GM04504 (cell line): ENCODE measurements around the gene CNN3.

Experiments
- DNase-seq: peaks from one replicate; pipeline ENCODE4 v3.0.0-alpha.2; 2012; ENCODE audit warnings: low read depth

Gene CNN3

DNA sequence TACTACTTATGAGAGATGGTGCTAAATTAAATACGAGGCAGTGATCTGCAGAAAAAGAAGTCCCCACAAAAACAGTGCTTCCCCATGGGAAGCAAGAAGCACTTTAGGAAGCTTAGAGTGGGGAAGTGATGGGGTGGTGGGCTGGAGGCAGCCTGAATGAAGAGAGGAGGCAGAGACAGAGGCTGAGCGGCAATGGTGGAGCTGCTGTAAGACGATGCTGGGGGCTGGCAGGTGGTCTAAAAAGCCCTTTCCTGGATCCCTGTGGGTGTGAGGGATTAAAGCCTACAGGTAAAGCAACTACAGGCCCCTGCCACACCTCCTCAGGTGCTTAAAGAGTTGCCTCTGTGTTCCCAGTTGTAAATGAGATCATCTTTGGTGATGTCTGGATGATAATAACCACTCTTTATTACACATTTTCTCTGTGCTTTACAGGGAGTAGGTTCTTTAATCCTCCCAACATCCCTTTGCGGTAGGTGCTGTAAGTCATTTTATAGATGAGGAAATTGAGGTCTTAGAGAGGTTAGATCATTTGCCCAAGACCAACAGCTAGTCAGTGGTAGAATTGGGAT, 39.2 kb downstream of the CNN3 start:
- no peak for DNase-seq

DNA sequence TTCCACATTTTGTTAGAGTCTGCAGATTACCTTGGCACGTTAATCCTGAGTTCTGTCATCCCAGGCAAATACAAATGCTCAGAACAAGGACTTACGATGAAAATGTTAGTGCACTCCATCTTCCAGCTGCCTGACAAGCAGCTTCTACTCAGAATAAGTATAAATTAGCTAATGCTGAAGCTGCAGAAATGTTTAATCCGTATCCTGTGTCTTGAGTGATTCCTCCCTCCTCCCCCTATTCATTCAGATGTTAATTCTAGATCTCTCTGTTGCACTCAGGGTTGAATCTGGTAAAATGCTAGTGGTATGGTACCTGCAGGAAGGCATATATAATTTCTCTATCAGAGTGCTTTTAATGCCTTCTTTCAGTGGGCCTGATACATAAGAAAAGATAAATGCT, 39.8 kb downstream of the CNN3 start:
- DNase-seq, result no peak

DNA sequence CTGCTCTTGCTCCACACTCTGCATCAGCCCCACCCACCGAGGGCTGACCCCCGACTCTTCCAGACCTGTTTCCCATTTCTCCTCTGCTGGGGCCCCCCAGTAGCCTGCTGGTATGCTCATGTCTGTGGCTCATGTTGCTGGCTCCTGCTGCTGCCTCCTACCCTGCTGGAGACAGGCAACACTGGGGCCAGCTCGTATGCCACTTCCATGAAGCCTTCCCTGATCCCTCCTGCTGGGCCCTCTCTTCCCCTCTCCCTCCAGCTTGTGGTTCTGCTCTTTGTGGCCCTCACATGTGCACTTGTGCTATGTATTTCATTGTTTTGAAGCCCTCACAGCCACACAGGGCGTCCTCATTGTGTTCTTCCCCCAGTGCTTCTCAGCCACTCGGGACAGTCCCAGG, 40.5 kb downstream of the CNN3 start:
- no peak for DNase-seq

DNA sequence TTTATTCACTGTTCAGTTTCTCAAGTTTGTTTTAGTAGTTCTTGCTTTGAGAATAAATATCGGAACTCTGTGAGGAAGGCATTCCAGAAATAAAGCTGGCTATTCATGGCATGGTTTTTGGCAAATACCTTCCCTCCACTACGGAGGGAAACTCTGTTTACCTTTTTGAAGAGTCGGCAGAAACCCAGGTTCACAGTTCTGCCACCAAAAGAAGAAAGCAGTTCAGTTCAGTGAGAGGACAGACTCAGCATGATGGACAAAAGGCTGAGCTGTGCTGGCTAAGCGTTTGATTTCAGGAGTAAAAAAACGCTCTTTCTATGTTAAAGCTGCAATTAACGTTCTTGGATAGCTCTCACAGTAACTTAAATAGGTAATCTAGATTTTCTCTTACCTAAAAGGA, 42.4 kb downstream of the CNN3 start:
- DNase-seq, result no peak

DNA sequence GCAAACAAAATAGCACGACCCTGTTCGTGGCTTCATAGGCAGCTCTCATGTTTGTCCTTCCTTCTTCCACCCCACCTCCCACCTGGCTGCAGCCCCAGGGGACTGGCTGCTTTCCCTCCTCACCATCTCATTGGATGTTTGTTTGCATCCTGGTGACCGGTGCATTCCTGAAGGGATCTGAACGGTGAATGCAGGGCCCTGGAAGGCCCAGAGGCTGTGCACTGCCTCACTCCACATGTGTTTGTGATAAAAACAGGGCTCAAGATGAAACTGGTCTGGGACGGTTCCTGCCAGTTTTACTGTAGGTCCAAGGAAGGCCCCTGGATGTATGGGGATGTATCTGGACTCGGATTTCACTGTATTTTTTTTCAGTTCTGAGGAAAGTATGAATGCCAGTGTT, 42.8 kb downstream of the CNN3 start:
- peak; percentile 48 for DNase-seq

DNA sequence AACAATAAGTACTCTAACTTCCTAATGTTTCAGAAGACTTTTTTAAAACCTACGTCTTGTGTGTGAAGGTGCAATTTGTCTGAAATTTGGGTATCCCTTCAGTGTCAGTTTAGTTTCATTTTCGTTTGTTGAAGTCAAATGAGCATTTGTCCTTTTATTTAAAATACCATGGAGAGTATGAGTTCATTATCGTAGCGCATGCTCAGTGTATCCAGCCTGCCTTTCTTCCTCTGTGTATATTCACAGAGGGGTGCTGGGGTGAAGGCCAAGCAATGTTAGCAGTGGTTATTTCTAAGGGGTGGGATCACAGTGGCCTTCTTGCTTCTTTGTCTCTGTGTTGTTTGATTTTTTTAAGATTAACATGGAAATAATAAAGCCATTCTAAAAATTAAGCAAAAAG, 43.2 kb downstream of the CNN3 start:
- DNase-seq, result no peak

DNA sequence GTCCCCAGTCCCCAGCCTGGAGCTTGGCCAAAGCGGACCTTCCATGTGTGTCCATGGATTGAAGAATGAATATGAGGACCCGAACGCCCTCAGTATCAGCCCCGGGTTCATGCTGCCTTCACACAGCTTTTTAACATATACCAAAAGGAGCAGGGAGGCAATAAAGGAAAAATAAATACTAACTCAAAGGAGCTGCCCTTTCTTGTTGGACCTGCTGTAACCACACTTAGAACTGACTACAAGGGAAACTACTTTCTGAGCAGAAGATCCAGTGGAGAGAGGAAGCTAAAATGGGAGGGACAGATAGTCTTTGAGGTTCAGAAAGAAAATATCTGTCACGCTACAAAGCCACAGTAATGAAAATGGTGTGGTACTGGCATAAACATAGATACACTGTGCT, 48.6 kb downstream of the CNN3 start:
- no peak for DNase-seq

DNA sequence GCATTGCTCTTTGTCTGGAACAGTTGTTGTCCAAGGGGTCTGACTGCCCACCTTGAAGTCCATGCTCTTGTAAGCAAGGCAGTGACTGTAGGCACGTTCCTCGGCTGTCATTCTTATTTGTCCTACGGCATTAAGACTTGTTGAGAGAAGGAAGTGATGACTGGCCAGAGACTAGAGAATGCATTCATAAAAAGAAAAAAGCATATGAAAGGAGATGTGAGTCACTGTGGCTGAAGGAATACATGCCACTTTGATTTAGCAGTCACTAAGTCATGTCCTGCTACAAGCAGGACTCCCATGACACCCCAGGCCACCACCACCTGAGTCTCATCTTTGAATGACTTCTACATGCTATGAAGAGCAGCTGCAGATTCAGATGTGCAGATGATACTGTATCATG, 50.5 kb downstream of the CNN3 start:
- DNase-seq, result no peak

DNA sequence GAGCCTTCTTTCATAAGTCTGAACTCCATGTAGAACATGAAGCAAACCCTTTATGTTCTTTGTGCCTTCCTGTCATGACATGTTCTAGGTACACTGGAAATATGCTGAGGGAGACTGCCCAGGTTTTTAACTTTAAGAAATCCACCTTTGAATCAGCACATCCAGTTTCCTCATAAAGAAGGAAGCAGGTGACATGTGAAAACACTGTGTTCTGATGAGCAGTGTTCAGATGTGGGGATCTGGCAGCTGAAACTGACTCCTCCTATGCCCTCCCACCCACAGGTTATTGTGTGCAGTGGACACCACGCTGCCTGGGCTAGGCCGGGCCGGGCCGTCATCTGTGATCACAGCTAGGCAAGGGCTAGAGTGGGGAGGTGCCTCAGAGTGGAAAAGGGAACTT, 51.1 kb downstream of the CNN3 start:
- DNase-seq, result no peak

DNA sequence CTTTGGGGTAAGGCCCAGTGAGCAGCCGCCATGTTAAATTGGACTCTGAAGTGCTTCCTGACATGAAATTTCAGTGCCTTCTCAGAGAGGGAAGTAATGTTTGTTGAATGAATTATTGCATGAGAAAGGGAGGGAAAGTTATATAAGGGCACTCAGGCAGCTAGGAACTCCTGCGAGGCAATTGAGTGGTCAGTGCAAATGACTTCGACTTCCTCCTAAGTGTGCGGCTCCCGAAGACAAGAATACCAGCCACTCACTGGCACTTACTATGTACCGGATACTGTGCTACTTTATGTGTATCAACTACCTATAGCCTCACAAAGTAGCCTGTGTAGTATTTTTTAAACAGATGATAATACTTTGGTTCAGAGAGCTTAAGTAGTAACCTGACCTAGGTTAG, 52.5 kb downstream of the CNN3 start:
- DNase-seq, result no peak

DNA sequence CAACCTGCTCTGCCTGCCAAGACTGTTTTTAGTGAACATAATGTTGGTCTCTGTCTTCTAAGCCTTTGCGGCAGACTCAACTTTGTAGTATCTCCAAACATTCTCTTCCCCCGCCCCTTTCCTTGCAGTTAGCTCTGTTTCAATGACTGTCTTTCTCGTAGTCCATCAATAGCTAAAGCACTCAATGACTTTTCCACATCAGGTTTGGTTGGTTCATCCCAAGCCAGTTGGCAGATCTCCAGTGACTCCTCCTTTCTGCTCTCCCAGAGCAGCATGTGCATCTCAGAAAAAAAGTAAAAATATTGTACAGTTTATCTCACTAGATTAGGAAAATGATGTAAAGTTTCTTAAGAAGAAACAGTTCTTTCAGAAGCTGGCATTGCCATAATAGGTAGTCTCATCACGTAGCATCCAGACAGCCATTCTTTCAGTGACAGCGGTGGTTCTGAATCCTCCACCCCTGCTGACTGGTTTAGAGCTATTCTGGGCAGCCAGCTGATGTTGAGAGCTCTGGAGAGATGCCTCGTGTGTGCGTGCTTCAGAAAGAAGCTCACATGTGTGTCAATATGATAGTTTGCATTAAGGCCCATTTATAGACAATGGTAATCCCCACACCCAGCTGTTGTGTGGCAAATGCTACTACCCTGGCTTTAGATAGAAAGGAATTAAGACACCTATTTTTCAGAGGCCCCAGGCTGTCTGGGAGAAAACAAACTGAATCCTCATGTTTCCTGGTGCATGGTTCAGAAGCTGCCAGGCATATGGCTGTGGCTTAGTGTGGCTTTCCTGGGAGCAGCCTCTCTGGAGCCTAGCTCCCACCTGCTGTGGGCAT, 53.2 kb downstream of the CNN3 start:
- DNase-seq, result no peak

DNA sequence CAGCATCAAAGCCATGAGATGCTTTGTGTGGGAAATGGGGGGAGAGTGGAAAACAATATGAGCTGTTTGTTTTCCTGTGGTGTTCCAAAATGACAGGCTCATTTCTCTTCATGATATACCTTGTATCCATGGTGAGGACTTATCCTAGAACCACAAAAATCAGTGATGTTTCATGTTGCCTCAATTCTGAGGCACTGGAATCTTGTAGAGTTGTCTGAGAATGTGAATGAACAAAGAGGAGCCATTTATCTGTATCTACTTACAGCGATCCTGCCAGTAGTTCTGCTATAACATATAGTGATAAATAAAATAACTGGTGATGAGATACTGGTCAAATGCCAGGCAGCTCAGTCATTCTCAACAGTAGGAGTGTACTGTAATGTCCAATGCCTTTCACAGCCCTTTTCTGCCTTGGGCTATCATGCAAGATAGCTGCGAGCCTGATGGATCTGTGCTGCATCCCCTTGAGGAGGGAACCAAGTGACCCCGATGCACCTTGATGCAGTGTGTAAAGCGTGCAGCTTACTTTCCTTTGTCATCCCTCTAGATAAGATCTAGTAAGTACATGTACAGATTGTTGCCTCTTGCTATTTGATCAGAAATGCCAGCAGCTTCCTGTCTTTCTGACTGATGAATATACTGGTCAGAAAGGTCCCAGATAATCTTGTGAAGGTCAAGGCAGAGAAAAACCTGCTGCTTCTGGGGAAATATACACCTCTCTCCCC, 54.0 kb downstream of the CNN3 start:
- no peak for DNase-seq

DNA sequence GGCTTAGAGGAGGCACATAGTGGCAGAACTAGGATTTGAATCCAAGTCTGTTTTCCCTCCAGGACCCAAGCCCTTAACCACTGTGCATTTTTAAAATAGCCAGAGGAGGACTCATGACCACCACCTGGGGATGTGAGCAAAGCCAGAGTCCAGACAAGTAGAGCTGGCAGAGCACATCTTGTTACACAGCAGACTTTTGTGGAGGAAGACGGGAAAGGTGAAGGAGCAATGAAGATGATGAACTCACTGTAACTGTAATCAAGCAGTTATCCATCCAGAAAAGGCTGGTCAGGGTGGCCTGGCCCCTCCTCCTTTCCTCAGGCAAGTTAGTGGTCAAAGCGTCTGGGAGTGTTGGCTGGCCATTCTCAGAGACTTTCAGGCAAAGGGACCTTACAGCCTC, 55.9 kb downstream of the CNN3 start:
- DNase-seq, result no peak

DNA sequence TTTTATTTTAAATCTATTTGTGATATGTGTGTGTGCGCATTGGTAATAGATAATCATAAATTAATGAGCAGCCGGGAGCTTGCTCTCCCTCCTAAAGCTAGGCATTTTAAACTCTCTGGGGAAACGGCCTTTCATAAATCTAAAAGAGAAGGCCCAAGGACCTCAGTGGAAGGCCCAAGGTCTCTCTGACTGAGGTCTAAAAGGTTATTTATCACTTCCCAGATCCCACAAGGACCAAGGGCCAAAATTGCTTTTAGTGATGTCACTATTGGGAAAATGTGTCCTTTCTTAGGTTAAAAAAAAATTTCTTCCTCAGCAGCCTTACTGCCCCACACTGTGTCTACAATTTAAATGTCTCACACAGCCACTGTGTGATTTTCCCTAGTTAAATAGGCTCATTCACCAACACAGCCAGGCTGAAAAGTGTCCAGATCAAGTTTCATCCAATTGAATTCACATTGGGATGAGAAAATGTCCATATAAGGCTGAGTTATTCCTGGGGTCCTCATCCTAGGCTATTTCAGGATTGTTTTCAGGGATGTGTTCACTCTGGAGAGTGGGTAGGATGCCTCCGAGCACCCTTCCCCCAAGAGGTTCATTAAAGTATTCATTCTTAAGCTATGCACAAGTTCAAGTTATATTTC, 60.6 kb downstream of the CNN3 start:
- no peak for DNase-seq

DNA sequence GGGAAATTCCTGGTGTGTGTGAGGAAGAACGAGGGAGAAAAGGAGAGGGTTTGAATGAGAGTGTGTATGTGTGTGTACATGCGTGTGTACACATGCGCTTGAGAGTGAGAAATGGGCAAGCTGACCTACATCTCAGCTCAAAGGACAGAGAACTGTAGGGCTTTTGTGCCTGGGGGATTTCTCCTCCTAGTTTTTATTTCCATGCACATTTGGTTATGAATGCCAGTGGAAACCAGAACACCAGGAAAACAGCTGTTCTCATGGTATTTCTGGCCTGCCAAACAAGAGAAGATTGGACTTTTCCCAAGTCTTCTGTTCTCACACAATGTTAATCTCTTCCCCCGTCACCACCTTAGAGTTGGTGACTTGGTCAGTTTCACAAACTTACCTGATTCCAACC, 61.5 kb downstream of the CNN3 start:
- peak; percentile 60 for DNase-seq

DNA sequence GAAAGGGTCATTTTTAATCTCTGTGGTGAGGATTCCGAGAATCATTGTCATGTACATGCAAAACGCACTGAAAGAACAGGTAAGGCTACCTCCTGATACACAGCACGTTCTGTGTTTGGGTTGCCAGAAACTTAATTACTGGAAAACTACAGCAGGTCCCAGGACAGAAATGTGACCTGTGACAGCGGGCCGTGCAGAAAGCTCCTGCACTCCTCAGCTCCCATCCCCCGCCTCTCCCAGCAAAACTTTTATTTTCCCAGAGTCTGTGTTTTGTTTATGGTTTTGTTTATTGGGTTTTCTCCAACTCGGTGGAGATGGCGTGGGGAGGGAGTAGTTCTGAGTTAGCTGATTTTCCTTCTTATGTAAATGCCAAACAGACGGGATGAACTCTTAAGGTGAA, 62.1 kb downstream of the CNN3 start:
- peak; percentile 30 for DNase-seq

DNA sequence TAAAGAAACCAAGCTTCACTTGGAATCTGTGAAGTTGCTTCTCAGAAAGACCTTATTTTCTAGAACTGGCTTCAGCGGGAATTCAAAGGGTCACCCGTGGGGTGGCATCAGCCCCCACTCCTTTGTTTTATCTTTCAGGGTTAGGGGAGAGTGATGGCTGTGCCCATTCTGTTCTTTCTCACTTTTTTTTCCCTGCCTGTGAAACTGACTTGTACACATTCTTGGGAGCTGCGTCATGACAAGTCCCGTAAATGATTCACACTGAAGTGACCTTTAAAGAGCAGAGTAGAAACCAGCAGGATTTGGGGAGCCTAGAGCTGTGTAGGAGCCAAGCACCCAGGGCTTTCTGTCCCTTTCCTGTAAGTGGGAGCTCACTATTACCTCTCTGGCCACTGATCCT, 63.0 kb downstream of the CNN3 start:
- DNase-seq, result peak; percentile 73

DNA sequence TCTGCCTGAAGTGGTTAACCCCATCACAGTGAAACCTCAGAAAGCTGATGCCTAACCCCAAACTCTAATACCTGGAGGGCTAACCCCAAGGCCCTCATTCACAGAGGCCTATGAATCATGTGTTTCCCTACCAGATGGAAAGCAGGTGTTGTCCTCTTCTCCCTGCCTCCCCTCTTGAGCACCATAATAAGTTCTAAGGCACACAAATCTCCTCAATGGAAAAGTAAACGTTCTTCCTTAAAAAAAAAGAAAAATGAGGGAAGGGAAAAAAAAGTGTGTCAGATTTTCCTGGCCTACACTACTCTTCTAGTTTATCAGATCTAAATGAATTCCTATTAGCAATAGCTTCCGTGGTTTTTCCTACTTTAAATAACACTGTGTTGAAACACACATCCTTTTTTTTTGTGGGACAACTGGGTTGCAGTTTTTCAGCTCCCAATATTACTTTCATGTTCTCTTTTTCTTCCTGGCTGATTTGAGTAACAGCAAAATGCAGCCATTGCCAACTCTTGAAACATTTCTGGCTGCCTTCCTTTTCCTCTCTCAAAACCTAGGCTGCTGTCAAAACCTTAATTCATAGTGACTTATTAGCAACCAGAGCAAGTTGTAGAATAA, 63.5 kb downstream of the CNN3 start:
- peak; percentile 52 for DNase-seq

DNA sequence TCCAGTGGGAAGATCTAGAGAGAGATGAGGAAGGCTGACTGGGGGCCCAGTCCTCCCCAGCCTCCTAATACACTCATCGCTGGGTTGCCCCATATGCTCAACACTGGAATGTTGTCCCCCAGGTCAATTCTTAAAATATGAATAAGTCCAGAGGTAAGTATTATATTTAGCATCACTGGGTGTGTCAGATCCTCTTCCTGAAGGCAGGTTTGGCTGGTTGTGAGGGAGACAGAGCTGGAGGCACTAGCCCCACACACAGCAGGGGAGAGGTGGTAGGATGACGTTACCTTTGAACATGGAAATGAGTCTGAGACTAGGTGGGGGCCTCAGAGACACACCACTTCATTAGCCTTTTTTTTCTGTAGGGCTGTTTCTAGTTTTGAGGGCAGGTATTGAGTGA, 64.2 kb downstream of the CNN3 start:
- no peak for DNase-seq

DNA sequence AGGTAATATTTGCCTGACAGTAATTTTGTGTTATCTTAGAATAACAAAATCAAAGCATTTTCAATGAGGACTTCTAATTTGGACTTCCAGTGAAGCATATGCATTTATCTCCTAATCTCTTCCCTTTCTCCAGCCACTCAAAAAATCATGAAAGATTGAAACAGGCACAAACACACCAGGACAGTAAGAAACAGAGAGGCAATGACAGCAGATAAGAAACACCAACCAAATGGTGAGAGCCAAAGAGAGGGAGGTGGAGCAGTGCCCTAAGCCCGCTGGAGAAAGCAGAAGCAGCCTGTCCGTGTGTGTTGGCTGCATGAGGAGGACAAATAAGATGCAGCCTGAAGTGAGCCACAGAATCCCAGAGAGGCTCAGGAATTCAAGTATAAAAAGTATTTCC, 67.7 kb downstream of the CNN3 start:
- no peak for DNase-seq

DNA sequence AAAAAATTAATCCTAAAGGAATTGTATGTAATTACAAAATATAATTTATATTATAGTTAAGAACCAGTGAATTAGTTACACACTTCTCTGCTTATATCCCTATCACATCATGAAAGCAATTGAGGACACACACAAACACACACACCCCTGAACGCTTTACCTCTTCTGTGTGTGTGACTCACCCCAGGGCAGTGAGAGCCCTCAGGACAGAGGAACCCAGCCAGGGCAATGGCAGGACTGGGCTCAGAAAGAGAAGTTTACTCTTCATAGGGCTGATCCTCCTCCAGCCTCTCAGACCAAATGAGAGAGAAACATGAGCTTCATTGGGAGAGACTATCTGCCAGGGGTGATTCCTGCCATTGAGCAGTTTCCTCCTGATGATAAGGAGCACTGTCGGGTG, 68.6 kb downstream of the CNN3 start:
- no peak for DNase-seq

DNA sequence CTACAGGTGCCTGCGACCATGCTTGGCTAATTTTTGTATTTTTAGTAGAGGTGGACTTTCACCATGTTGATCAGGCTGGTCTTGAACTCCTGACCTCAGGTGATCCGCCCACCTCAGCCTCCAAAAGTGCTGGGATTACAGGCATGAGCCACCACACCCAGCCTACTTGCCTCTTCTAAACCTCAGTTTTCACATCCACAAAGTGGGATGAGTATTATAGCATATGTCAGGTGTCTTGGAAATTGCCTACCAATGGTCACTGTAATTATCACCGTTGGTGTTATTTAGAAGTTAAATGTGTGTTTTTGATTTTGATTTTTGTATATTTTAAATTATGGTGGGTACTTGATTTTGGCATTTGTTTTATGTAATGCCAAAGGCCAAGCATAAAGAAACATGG, 70.0 kb downstream of the CNN3 start:
- no peak for DNase-seq

DNA sequence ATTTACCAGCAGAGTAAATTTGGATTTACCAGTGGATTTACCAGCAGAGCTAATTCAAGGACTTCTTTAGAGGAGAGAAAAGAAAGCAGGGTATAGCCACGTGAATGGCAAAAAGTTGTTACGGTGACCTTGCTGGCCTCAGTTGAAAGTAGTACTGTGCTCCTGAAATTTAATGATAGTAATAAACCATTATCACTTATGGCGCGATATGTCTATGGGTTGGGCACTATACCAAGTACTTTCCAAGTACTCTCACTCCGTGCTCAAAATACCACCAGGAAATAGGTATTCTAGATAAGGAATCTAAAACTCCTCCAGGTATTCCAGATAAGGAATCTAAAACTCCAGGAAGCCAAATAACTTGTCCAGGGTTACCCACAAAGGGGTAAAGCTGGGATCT, 70.9 kb downstream of the CNN3 start:
- no peak for DNase-seq
